HEK293 (cell line): ENCODE measurements around the gene PTPN4.

Experiments
- ATF2 ChIP-seq: fragments of 450-650 bp; formaldehyde crosslinking; IDR thresholded peaks from 2 replicates; pipeline ENCODE4 v1.5.1; 2016; ENCODE audit warnings: missing biosample characterization, missing genetic modification characterization, low read depth
- ZFP41 ChIP-seq: fragments of 450-650 bp; formaldehyde crosslinking; IDR thresholded peaks from 2 replicates; pipeline ENCODE4 v1.5.1; 2016; ENCODE audit warnings: missing biosample characterization, missing genetic modification characterization, borderline replicate concordance
- ZNF10 ChIP-seq: fragments of 450-650 bp; formaldehyde crosslinking; IDR thresholded peaks from 2 replicates; pipeline ENCODE4 v1.5.1; 2017; ENCODE audit warnings: missing biosample characterization, missing genetic modification characterization
- ZNF670 ChIP-seq: fragments of 450-650 bp; formaldehyde crosslinking; IDR thresholded peaks from 2 replicates; pipeline ENCODE4 v1.5.1; 2016; ENCODE audit warnings: missing biosample characterization, missing genetic modification characterization, low read depth
- TF ChIP-seq, protein P1 (sequence below): fragments of 450-650 bp; formaldehyde crosslinking; IDR thresholded peaks from 2 replicates; pipeline ENCODE4 v1.5.1; 2016; ENCODE audit warnings: missing biosample characterization, missing genetic modification characterization
- TF ChIP-seq, protein P2 (sequence below): fragments of 450-650 bp; formaldehyde crosslinking; IDR thresholded peaks from 2 replicates; pipeline ENCODE4 v1.5.1; 2016; ENCODE audit warnings: missing biosample characterization, missing genetic modification characterization
- TF ChIP-seq, protein P3 (sequence below): fragments of 450-650 bp; formaldehyde crosslinking; IDR thresholded peaks from 2 replicates; pipeline ENCODE4 v1.5.1; 2016; ENCODE audit warnings: missing biosample characterization, missing genetic modification characterization

GRCh38 chr2:119751706-119752105 lies 8.0 kb upstream of the PTPN4 start:
- TF ChIP-seq, protein P1, sequence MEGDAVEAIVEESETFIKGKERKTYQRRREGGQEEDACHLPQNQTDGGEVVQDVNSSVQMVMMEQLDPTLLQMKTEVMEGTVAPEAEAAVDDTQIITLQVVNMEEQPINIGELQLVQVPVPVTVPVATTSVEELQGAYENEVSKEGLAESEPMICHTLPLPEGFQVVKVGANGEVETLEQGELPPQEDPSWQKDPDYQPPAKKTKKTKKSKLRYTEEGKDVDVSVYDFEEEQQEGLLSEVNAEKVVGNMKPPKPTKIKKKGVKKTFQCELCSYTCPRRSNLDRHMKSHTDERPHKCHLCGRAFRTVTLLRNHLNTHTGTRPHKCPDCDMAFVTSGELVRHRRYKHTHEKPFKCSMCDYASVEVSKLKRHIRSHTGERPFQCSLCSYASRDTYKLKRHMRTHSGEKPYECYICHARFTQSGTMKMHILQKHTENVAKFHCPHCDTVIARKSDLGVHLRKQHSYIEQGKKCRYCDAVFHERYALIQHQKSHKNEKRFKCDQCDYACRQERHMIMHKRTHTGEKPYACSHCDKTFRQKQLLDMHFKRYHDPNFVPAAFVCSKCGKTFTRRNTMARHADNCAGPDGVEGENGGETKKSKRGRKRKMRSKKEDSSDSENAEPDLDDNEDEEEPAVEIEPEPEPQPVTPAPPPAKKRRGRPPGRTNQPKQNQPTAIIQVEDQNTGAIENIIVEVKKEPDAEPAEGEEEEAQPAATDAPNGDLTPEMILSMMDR: no peak
- TF ChIP-seq ATF2 (tag by site-specific recombination): no peak
- TF ChIP-seq, protein P2, sequence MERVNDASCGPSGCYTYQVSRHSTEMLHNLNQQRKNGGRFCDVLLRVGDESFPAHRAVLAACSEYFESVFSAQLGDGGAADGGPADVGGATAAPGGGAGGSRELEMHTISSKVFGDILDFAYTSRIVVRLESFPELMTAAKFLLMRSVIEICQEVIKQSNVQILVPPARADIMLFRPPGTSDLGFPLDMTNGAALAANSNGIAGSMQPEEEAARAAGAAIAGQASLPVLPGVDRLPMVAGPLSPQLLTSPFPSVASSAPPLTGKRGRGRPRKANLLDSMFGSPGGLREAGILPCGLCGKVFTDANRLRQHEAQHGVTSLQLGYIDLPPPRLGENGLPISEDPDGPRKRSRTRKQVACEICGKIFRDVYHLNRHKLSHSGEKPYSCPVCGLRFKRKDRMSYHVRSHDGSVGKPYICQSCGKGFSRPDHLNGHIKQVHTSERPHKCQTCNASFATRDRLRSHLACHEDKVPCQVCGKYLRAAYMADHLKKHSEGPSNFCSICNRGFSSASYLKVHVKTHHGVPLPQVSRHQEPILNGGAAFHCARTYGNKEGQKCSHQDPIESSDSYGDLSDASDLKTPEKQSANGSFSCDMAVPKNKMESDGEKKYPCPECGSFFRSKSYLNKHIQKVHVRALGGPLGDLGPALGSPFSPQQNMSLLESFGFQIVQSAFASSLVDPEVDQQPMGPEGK (tag by site-specific recombination): no peak
- TF ChIP-seq ZFP41 (tag by site-specific recombination): no peak
- TF ChIP-seq ZNF10 (tag by site-specific recombination): no peak
- TF ChIP-seq ZNF670 (tag by site-specific recombination): no peak
- TF ChIP-seq, protein P3, sequence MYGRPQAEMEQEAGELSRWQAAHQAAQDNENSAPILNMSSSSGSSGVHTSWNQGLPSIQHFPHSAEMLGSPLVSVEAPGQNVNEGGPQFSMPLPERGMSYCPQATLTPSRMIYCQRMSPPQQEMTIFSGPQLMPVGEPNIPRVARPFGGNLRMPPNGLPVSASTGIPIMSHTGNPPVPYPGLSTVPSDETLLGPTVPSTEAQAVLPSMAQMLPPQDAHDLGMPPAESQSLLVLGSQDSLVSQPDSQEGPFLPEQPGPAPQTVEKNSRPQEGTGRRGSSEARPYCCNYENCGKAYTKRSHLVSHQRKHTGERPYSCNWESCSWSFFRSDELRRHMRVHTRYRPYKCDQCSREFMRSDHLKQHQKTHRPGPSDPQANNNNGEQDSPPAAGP (tag by site-specific recombination): no peak
